ENCODE data around the gene MPPED2. TPM values are rescaled to one million over a fixed set of nuclear protein-coding genes. Genes with fewer than 3 reads are reported as not detected.
A peak's percentile ranks its signal among the peaks of the same experiment; 100 is the strongest.

MPPED2 gene
- total RNA-seq = 0.20 and 0.22 TPM in 2 replicates

GRCh38 chr11:30586251-30587144, at the start of gene MPPED2:
Gene MPPED2 (minus strand): TSS chr11:30586353. CDS start chr11:30580373, 5,980 bp downstream.
- DNase-seq (ENCODE audit: low read depth in 2 of 2) = no peak

GRCh38 chr11:30635401-30635989, 49.3 kb upstream of the MPPED2 start:
- peak in 1 of 2 donors; percentile 34 for DNase-seq (ENCODE audit: low read depth in 2 of 2)

GRCh38 chr11:30631148-30631547, 45.0 kb upstream of the MPPED2 start:
- no peak for DNase-seq (ENCODE audit: low read depth in 2 of 2)

- DNase-seq (ENCODE audit: low read depth in 2 of 2) = no peak
Observed at GRCh38 chr11:30619767-30620166, 33.6 kb upstream of the MPPED2 start.

- DNase-seq (ENCODE audit: low read depth in 2 of 2) = no peak
Observed at GRCh38 chr11:30617762-30618161, 31.6 kb upstream of the MPPED2 start.

- DNase-seq (ENCODE audit: low read depth in 2 of 2) = no peak
Observed at GRCh38 chr11:30610628-30611027, 24.5 kb upstream of the MPPED2 start.

- no peak for DNase-seq (ENCODE audit: low read depth in 2 of 2)
Observed at GRCh38 chr11:30608534-30608933, 22.4 kb upstream of the MPPED2 start.

- DNase-seq (ENCODE audit: low read depth in 2 of 2) = no peak
Observed at GRCh38 chr11:30605036-30605605, 19.0 kb upstream of the MPPED2 start.

- no peak for DNase-seq (ENCODE audit: low read depth in 2 of 2)
Observed at GRCh38 chr11:30603357-30603756, 17.2 kb upstream of the MPPED2 start.

GRCh38 chr11:30596832-30597231, 10.7 kb upstream of the MPPED2 start:
- no peak for DNase-seq (ENCODE audit: low read depth in 2 of 2)

- DNase-seq (ENCODE audit: low read depth in 2 of 2) = no peak
Observed at GRCh38 chr11:30595934-30596333, 9.8 kb upstream of the MPPED2 start.

- no peak for DNase-seq (ENCODE audit: low read depth in 2 of 2)
Observed at GRCh38 chr11:30594646-30595411, 8.7 kb upstream of the MPPED2 start.

GRCh38 chr11:30587269-30587812, 1.2 kb upstream of the MPPED2 start:
- DNase-seq (ENCODE audit: low read depth in 2 of 2) = no peak

GRCh38 chr11:30585892-30586250, 282 bp downstream of the MPPED2 start:
- no peak for DNase-seq (ENCODE audit: low read depth in 2 of 2)

GRCh38 chr11:30585125-30585891, 845 bp downstream of the MPPED2 start:
- DNase-seq (ENCODE audit: low read depth in 2 of 2) = no peak

- no peak for DNase-seq (ENCODE audit: low read depth in 2 of 2)
Observed at GRCh38 chr11:30583476-30584280, 2.5 kb downstream of the MPPED2 start.

GRCh38 chr11:30582726-30583125, 3.4 kb downstream of the MPPED2 start:
- no peak for DNase-seq (ENCODE audit: low read depth in 2 of 2)

GRCh38 chr11:30581675-30582074, 4.5 kb downstream of the MPPED2 start:
- no peak for DNase-seq (ENCODE audit: low read depth in 2 of 2)

- DNase-seq (ENCODE audit: low read depth in 2 of 2) = no peak
Observed at GRCh38 chr11:30580573-30580972, 5.6 kb downstream of the MPPED2 start.
